H9 (cell line): Measurements from ENCODE around the gene TGFA. TPM values are rescaled to one million over a fixed set of nuclear protein-coding genes. Genes with fewer than 3 reads are reported as not detected.

Source experiments
- DNase-seq: peaks from one replicate; pipeline ENCODE4 v3.0.0-alpha.2; 2017
- H2AFZ ChIP-seq: one replicate; pipeline ENCODE4 v1.6.1; 2013; ENCODE audit warnings: mild to moderate bottlenecking, low read length, control low read depth, moderate library complexity
- H2AK5ac ChIP-seq: 2 replicates; pipeline ENCODE4 v1.6.1; 2013; ENCODE audit warnings: low read length, control low read depth, mixed read lengths; ENCODE audit not compliant: insufficient read length
- H2BK120ac ChIP-seq: one replicate; pipeline ENCODE4 v1.6.1; 2013; ENCODE audit warnings: low read depth, mild to moderate bottlenecking, low read length, control low read depth, inconsistent platforms; ENCODE audit not compliant: poor library complexity, severe bottlenecking
- H2BK12ac ChIP-seq: 2 replicates; pipeline ENCODE4 v1.6.1; 2013; ENCODE audit warnings: low read length, control low read depth, mixed read lengths, low read depth; ENCODE audit not compliant: insufficient read length
- H2BK15ac ChIP-seq: 2 replicates; pipeline ENCODE4 v1.6.1; 2013; ENCODE audit warnings: low read depth, low read length, control low read depth
- H2BK20ac ChIP-seq: one replicate; pipeline ENCODE4 v1.6.1; 2013; ENCODE audit warnings: low read depth, mild to moderate bottlenecking, low read length, control low read depth, inconsistent platforms; ENCODE audit not compliant: poor library complexity, severe bottlenecking
- H2BK5ac ChIP-seq: 2 replicates; pipeline ENCODE4 v1.6.1; 2013; ENCODE audit warnings: low read length, control low read depth, mixed read lengths; ENCODE audit not compliant: insufficient read length
- H3K14ac ChIP-seq: 2 replicates; pipeline ENCODE4 v1.6.1; 2013; ENCODE audit warnings: low read length, control low read depth; ENCODE audit not compliant: insufficient read depth
- H3K18ac ChIP-seq: 2 replicates; pipeline ENCODE4 v1.6.1; 2013; ENCODE audit warnings: low read depth, mild to moderate bottlenecking, mixed read lengths, low read length, control low read depth; ENCODE audit not compliant: insufficient read length
- H3K23ac ChIP-seq: 2 replicates; pipeline ENCODE4 v1.6.1; 2013; ENCODE audit warnings: low read length, control low read depth, mixed read lengths, low read depth; ENCODE audit not compliant: insufficient read length
- H3K23me2 ChIP-seq: 2 replicates; pipeline ENCODE4 v1.6.1; 2013; ENCODE audit warnings: low read depth, mild to moderate bottlenecking, mixed read lengths, low read length, control low read depth; ENCODE audit not compliant: insufficient read length, poor library complexity, severe bottlenecking
- H3K27ac ChIP-seq: 2 replicates; pipeline ENCODE4 v1.5.1; 2013; ENCODE audit warnings: low read length, control low read depth, mixed read lengths, low read depth; ENCODE audit not compliant: insufficient read length
- H3K27me3 ChIP-seq: 2 replicates; pipeline ENCODE4 v1.6.1; 2013; ENCODE audit warnings: low read length, control low read depth, inconsistent platforms; ENCODE audit not compliant: insufficient read depth
- H3K4ac ChIP-seq: 2 replicates; pipeline ENCODE4 v1.6.1; 2013; ENCODE audit warnings: low read depth, mild to moderate bottlenecking, control low read depth, inconsistent platforms, low read length, moderate library complexity
- H3K4me1 ChIP-seq: 2 replicates; pipeline ENCODE4 v1.6.1; 2013; ENCODE audit warnings: low read length, control low read depth, inconsistent platforms; ENCODE audit not compliant: insufficient read depth
- H3K4me2 ChIP-seq: 2 replicates; pipeline ENCODE4 v1.6.1; 2013; ENCODE audit warnings: low read length, control low read depth, mixed read lengths; ENCODE audit not compliant: insufficient read length, insufficient read depth
- H3K56ac ChIP-seq: 2 replicates; pipeline ENCODE4 v1.6.1; 2013; ENCODE audit warnings: low read depth, mild to moderate bottlenecking, mixed read lengths, low read length, control low read depth; ENCODE audit not compliant: insufficient read length
- H3K79me1 ChIP-seq: 2 replicates; pipeline ENCODE4 v1.6.1; 2013; ENCODE audit warnings: low read depth, mild to moderate bottlenecking, moderate library complexity, low read length, control low read depth, inconsistent platforms; ENCODE audit not compliant: insufficient read depth, poor library complexity, severe bottlenecking
- H3K79me2 ChIP-seq: 2 replicates; pipeline ENCODE4 v1.6.1; 2013; ENCODE audit warnings: low read length, control low read depth, inconsistent platforms; ENCODE audit not compliant: insufficient read depth
- H3K9ac ChIP-seq: 2 replicates; pipeline ENCODE4 v1.6.1; 2013; ENCODE audit warnings: low read length, control low read depth, mixed read lengths; ENCODE audit not compliant: insufficient read length; ENCODE audit errors: extremely low read depth
- H3K9me3 ChIP-seq: one replicate; pipeline ENCODE4 v1.6.1; 2013; ENCODE audit warnings: low read depth, low read length, inconsistent platforms; ENCODE audit not compliant: control insufficient read depth
- H3T11ph ChIP-seq: one replicate; pipeline ENCODE4 v1.6.1; 2013; ENCODE audit warnings: mild to moderate bottlenecking, low read length, control low read depth, inconsistent platforms
- H4K20me1 ChIP-seq: one replicate; pipeline ENCODE4 v1.6.1; 2013; ENCODE audit not compliant: control insufficient read depth, insufficient read length, insufficient read depth
- H4K5ac ChIP-seq: 2 replicates; pipeline ENCODE4 v1.6.1; 2013; ENCODE audit warnings: low read depth, mild to moderate bottlenecking, mixed read lengths, low read length, control low read depth; ENCODE audit not compliant: insufficient read length
- H4K8ac ChIP-seq: replicated peaks from 2 replicates; pipeline ENCODE4 v1.6.1; 2013; ENCODE audit warnings: low read length, control low read depth, mixed read lengths, low read depth; ENCODE audit not compliant: insufficient read length
- H4K91ac ChIP-seq: 2 replicates; pipeline ENCODE4 v1.6.1; 2013; ENCODE audit warnings: low read depth, mild to moderate bottlenecking, moderate library complexity, mixed read lengths, low read length, control low read depth; ENCODE audit not compliant: insufficient read length
- H3K27ac Mint-ChIP-seq, 3 experiments: 2 replicates in 2 of 3; 3 replicates in 1 of 3; pipeline ENCODE4 v1.8.0; 2020 to 2021; ENCODE audit warnings: mixed read lengths in 3 of 3, mild to moderate bottlenecking in 1 of 3, moderate library complexity in 1 of 3
- H3K27me3 Mint-ChIP-seq: 2 replicates; pipeline ENCODE4 v1.8.0; 2021; ENCODE audit warnings: low read depth, mild to moderate bottlenecking, moderate library complexity, mixed read lengths
- H3K36me3 Mint-ChIP-seq, 3 experiments: 2 replicates in 2 of 3; 3 replicates in 1 of 3; pipeline ENCODE4 v1.8.0; 2020 to 2021; ENCODE audit warnings: low read depth in 3 of 3, mixed read lengths in 3 of 3; ENCODE audit not compliant: insufficient read depth in 1 of 3
- H3K4me1 Mint-ChIP-seq, 2 experiments: 2 replicates each; pipeline ENCODE4 v1.8.0; 2020; ENCODE audit warnings: mixed read lengths in 2 of 2
- H3K4me3 Mint-ChIP-seq, 2 experiments: 2 replicates in 1 of 2; 3 replicates in 1 of 2; pipeline ENCODE4 v1.8.0; 2020 to 2021; ENCODE audit warnings: mild to moderate bottlenecking in 2 of 2, mixed read lengths in 2 of 2, moderate library complexity in 1 of 2
- H3K9me3 Mint-ChIP-seq, 2 experiments: 2 replicates in 1 of 2; 3 replicates in 1 of 2; pipeline ENCODE4 v1.8.0; 2020; ENCODE audit warnings: mild to moderate bottlenecking in 2 of 2, mixed read lengths in 2 of 2, moderate library complexity in 1 of 2
- total RNA-seq: library from RNA; stranded (reverse); gene quantifications from 2 replicates; pipeline ENCODE4 v1.2.1, GENCODE V29; 2021
- TF ChIP-seq, protein P1 (sequence below): fragments of 200-600 bp; sonication (generic); conservative IDR thresholded peaks from 3 replicates; pipeline ENCODE4 v1.8.0; 2021; ENCODE audit warnings: antibody characterized with exemption, mild to moderate bottlenecking

Gene TGFA
- total RNA-seq, 1 experiment from 2014 or later = 3.3 TPM

DNA sequence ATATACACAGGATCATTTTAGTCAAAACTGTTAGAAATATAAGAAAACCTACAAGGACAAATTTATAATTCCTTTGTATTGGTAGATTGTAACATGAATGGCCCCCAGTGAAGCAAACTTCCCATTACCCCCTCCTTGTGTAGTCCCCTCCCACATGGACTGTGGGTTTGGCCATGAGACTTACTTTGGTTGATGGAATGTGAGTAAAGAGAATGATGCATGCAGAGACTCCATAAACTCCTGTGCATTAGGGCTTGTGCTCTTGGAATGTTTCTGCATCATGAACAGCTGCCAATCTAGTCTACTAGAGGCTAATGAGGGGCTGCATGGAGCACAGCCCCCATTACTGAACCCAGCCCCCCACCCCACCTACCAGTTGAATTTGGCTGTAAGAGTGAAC is 8.3 kb upstream of the TGFA start:
- no peak overlapping the region for H2BK120ac ChIP-seq
- H3K36me3 Mint-ChIP-seq = no peaks in the 10 kb centered on the region
- no peak overlapping the region for H3K4me3 Mint-ChIP-seq
- H3T11ph ChIP-seq = no peak overlapping the region
- no peaks in the 10 kb centered on the region for H3K27me3 ChIP-seq
- H3K79me1 ChIP-seq = no peaks in the 10 kb centered on the region
- no peak overlapping the region for H3K9ac ChIP-seq
- H3K79me2 ChIP-seq = no peaks in the 10 kb centered on the region
- no peak overlapping the region for H2BK5ac ChIP-seq
- H3K27ac Mint-ChIP-seq = no peak overlapping the region
- no peak overlapping the region for H2AFZ ChIP-seq
- no peaks in the 10 kb centered on the region for H3K23me2 ChIP-seq
- no peak overlapping the region for H3K14ac ChIP-seq
- H3K9me3 ChIP-seq = no peaks in the 10 kb centered on the region
- no peak overlapping the region for H2AK5ac ChIP-seq
- H2BK15ac ChIP-seq = no peak overlapping the region
- no peaks in the 10 kb centered on the region for H3K9me3 Mint-ChIP-seq
- no peak for DNase-seq
- no peak overlapping the region for H4K5ac ChIP-seq
- no peak overlapping the region for H2BK20ac ChIP-seq
- no peak overlapping the region for H4K91ac ChIP-seq
- TF ChIP-seq, protein P1, sequence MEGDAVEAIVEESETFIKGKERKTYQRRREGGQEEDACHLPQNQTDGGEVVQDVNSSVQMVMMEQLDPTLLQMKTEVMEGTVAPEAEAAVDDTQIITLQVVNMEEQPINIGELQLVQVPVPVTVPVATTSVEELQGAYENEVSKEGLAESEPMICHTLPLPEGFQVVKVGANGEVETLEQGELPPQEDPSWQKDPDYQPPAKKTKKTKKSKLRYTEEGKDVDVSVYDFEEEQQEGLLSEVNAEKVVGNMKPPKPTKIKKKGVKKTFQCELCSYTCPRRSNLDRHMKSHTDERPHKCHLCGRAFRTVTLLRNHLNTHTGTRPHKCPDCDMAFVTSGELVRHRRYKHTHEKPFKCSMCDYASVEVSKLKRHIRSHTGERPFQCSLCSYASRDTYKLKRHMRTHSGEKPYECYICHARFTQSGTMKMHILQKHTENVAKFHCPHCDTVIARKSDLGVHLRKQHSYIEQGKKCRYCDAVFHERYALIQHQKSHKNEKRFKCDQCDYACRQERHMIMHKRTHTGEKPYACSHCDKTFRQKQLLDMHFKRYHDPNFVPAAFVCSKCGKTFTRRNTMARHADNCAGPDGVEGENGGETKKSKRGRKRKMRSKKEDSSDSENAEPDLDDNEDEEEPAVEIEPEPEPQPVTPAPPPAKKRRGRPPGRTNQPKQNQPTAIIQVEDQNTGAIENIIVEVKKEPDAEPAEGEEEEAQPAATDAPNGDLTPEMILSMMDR = no peak
- no peaks in the 10 kb centered on the region for H3K4me1 ChIP-seq
- H3K56ac ChIP-seq = no peak overlapping the region
- H3K4me2 ChIP-seq = no peak overlapping the region
- no peak overlapping the region for H2BK12ac ChIP-seq
- no peak overlapping the region for H3K23ac ChIP-seq
- peaks cover 4 to 9% of the 10 kb centered on the region in 2 experiments; a peak in 3 of 4 replicates for H3K4me1 Mint-ChIP-seq
- no peak overlapping the region for H4K8ac ChIP-seq
- no peak overlapping the region for H3K18ac ChIP-seq
- H3K27ac ChIP-seq = no peak overlapping the region
- peaks cover 8% of the 10 kb centered on the region; the same call in 1 of the 2 replicates for H3K27me3 Mint-ChIP-seq
- no peaks in the 10 kb centered on the region for H4K20me1 ChIP-seq
- no peak overlapping the region for H3K4ac ChIP-seq
